ENCODE measurements around the gene ABHD16A. TPM values are rescaled to one million over a fixed set of nuclear protein-coding genes. Genes with fewer than 3 reads are reported as not detected.
A peak's percentile ranks its signal among the peaks of the same experiment; 100 is the strongest.

ABHD16A gene
- total RNA-seq, 4 donors from 2014 or later: 47.3 to 81.4 (median 71.7) TPM

DNA sequence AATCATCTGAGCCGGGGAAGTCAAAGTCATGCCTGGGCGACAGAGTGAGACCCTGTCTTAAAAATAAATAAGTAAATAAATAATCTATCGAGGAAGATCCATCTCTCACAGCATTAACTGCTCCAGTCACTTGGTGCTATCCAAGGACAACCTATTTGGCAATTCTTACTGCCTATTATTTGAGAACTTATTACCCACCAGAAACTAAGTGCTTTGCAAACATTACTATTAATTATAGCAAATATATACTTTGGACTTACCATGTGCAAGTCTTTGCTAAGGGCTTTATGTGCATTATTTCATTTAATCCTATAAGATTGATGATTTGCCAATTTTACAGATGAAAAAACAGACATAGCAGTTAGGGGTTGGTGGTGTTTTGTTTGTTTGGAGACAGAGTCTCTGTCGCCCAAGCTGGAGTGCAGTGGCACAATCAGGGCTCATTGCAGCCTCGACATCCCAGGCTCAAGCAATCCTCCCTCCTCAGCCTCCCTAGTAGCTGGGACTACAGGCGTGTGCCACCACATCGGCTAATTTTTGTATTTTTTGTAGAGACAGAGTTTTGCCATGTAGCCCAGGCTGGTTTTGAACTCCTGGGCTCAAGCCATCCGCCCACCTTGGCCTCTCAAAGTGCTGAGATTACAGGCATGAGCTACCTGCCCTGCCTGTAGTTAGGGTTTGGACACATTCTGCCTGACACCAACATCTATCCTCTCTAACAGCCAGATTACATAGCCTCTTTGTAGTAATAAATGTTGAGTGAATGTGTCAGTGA is 48.4 kb downstream of the ABHD16A start:
- Histone ChIP-seq H3K9me3 (no peaks in the 10 kb centered on the region), H3K4me1 (peaks cover 40% of the 10 kb centered on the region in 2 donors), H3K27ac (no peak overlapping the region), H3K27me3 (no peaks in the 10 kb centered on the region), H3K4me3 (replicated peaks in 1 of 3) (no peak overlapping the region), H3K36me3 (no peaks in the 10 kb centered on the region)
- intact Hi-C loops (cut with DNase I): no loop called here
- TF ChIP-seq, protein P1, sequence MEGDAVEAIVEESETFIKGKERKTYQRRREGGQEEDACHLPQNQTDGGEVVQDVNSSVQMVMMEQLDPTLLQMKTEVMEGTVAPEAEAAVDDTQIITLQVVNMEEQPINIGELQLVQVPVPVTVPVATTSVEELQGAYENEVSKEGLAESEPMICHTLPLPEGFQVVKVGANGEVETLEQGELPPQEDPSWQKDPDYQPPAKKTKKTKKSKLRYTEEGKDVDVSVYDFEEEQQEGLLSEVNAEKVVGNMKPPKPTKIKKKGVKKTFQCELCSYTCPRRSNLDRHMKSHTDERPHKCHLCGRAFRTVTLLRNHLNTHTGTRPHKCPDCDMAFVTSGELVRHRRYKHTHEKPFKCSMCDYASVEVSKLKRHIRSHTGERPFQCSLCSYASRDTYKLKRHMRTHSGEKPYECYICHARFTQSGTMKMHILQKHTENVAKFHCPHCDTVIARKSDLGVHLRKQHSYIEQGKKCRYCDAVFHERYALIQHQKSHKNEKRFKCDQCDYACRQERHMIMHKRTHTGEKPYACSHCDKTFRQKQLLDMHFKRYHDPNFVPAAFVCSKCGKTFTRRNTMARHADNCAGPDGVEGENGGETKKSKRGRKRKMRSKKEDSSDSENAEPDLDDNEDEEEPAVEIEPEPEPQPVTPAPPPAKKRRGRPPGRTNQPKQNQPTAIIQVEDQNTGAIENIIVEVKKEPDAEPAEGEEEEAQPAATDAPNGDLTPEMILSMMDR (IDR thresholded peaks at IDR 0.05): no peak
- TF ChIP-seq POLR2A (IDR thresholded peaks at IDR 0.05): no peak
- no peak for DNase-seq
- WGBS, 2 donors: 90 to 94% methylated on average over 8 of the region's 8 CpGs

DNA sequence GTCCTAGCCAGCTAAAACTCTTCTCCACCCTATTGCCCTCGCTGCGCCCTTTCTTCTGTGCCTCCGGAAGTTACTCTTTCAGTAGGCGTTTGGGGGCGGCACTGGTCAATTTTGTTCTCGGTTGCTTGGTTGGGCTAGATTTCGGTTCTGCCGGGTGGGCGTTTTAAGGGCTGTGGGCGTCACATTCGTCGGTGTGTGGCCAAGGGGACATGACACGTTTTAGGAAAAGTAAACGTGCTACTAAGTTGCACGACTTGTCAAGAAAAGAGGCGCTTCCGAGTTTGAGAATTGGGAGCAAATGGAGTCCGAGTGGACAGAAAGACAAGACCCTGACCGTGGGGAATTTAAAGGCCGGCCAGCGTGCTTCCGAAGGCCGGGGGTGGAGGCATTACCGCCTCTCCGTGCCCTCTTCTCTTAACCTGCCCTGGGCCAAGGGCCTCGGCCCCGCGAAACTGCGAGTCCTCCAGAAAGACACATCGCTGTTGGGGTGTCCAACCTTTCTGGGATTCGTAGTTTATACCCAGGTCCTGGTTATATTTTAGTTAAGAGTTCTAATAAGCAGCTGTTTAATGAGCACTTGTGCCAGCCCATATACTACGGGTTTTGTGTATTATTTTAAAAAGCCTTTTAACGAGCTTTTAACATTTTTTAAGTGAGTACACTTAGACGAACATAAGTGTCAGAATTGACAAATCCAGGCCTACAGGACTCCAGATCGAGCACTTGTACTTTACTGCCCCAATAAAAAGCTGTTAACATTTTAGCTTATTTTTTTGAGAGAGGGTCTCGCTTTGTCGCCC is 50.0 kb downstream of the ABHD16A start:
- peaks cover 24 to 25% of the 10 kb centered on the region in 2 donors for H3K4me1 ChIP-seq
- WGBS, 2 donors: 7 to 8% methylated on average over 35 to 37 of the region's 37 CpGs
- intact Hi-C loops (cut with DNase I): no loop called here
- DNase-seq: peak; percentile 89 to 91
- no peaks in the 10 kb centered on the region for H3K9me3 ChIP-seq
- H3K36me3 ChIP-seq: peaks cover 12 to 15% of the 10 kb centered on the region in 2 donors
- H3K4me3 ChIP-seq (replicated peaks in 1 of 3): peak overlapping the region; percentile 58 to 93 (median 63)
- no peaks in the 10 kb centered on the region for H3K27me3 ChIP-seq
- H3K27ac ChIP-seq: peak overlapping the region; percentile 97 to 99 (median 99)
- TF ChIP-seq, protein P1 (IDR thresholded peaks at IDR 0.05): no peak
- peak in 1 of 2 donors; percentile 84 for TF ChIP-seq POLR2A (IDR thresholded peaks at IDR 0.05)

DNA sequence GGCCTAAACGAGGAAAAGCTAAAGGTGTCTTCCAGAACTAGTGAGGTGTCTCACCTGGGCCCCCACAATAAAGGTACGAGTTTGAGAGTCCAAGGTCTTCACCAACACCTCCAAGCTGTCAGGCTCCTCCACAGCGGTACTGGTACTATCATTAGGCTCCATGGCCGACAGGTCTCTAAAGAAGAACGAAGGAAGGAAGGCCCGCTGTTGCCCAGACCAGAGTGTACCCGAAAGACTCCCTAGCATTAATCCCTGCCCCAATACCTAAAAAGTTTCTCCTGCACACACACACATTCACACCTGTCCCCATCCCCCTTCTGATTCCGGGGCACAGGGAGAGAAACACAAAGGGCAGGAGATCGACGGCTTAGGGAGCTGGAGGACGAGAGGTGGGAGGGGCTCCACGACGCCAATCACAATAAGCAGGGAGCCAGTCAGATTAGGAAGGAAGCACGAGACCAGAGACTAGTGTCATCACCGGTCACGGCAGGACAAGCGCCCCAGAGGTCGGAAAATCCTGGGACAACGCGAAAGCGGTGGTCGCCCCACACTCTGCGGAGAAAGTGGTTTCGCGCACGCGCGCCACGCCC is 51.4 kb downstream of the ABHD16A start:
- Histone ChIP-seq H3K36me3 (peaks cover 24 to 29% of the 10 kb centered on the region in 2 donors), H3K4me1 (peaks cover 13 to 21% of the 10 kb centered on the region in 2 donors), H3K4me3 (replicated peaks in 1 of 3) (peak overlapping the region; percentile 42 to 93 (median 63)), H3K9me3 (no peaks in the 10 kb centered on the region), H3K27ac (peak overlapping the region; percentile 97 to 99 (median 99)), H3K27me3 (no peaks in the 10 kb centered on the region)
- intact Hi-C loops (cut with DNase I): no loop called here
- 2 to 4% methylated on average over 19 to 29 of the region's 29 CpGs for WGBS, 2 donors
- peak; percentile 70 to 81 for DNase-seq
- no peak for TF ChIP-seq POLR2A (IDR thresholded peaks at IDR 0.05)

DNA sequence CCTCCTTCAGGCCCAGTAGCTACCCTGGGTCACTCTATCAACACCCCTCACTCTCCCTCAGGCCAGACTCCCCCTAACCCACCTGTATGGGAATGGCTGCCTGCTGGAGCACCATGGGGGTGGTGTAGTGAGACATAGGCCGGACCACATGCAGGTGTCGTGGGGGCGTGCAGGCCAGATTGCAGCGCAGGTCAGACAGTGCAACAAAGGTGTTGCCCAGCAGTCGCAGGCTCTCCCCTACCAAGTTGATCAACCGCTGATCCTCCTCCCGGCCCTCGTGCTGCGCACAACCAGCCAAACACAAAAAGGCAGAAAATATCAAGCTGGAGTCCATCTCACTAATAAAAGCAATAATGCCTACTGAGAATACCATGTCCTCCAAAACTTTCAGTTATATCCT is 57.8 kb downstream of the ABHD16A start:
- TF ChIP-seq, protein P1 (IDR thresholded peaks at IDR 0.05): no peak
- no peak overlapping the region for H3K27ac ChIP-seq
- H3K9me3 ChIP-seq: no peaks in the 10 kb centered on the region
- intact Hi-C loops (cut with DNase I): no loop called here
- H3K4me3 ChIP-seq (replicated peaks in 1 of 3): no peak overlapping the region
- peaks cover 84 to 90% of the 10 kb centered on the region in 2 donors for H3K36me3 ChIP-seq
- DNase-seq: no peak
- no peaks in the 10 kb centered on the region for H3K27me3 ChIP-seq
- WGBS, 2 donors: 96 to 97% methylated on average over 9 of the region's 9 CpGs
- no peaks in the 10 kb centered on the region for H3K4me1 ChIP-seq

DNA sequence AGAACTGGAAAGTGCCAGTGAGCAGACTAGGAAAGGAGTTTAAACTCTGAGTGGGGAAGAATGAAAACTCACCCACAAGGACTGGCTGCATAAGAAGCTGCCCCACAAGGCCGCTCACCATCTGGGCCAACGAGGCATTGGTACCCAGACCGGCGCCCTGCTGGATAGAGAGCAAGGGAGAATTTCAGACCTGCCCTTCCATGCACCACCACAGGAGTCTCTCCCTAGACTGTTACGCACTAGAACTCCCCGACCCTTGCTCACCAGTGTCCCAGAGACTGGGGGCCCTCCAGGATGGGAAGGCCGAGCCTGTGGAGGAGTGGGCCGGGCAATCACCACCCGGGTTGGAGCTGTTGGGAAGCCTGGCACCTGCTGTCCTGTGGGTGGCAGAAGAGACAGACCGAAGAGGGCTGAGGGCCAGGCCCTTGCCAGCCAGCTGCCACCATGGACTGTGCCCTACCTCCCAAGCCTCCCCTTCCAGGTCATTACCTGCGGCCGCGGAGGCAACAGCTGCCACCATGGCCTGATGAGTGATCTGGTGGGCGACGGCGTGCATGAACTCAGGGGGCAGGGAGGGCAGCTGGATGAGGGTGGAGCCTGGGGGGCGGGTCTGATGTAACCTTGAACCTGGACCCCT is 59.2 kb downstream of the ABHD16A start:
- Histone ChIP-seq H3K36me3 (peaks cover 94 to 97% of the 10 kb centered on the region in 2 donors), H3K27me3 (no peaks in the 10 kb centered on the region), H3K4me1 (no peaks in the 10 kb centered on the region), H3K9me3 (no peaks in the 10 kb centered on the region), H3K4me3 (replicated peaks in 1 of 3) (no peak overlapping the region), H3K27ac (no peak overlapping the region)
- 88 to 94% methylated on average over 8 to 12 of the region's 17 CpGs for WGBS, 2 donors
- DNase-seq: no peak
- intact Hi-C loops (cut with DNase I): no loop called here
- TF ChIP-seq, protein P1 (IDR thresholded peaks at IDR 0.05): no peak
- TF ChIP-seq POLR2A (IDR thresholded peaks at IDR 0.05): no peak
